ENCODE measurements around the gene FASLG. TPM values are rescaled to one million over a fixed set of nuclear protein-coding genes. Genes with fewer than 3 reads are reported as not detected.
A peak's percentile ranks its signal among the peaks of the same experiment; 100 is the strongest.
"Not testable (repeated sequence)": the region's sequence is repeated elsewhere in the genome, so short reads cannot be mapped to it uniquely, and the experiment has no call there.

FASLG gene
- 1.3 TPM for total RNA-seq
- long read RNA-seq, partial matches to known transcripts: 0 of 4 reads
- long read RNA-seq, other reads (novel, unspliced or antisense): 0 of 4 reads

DNA sequence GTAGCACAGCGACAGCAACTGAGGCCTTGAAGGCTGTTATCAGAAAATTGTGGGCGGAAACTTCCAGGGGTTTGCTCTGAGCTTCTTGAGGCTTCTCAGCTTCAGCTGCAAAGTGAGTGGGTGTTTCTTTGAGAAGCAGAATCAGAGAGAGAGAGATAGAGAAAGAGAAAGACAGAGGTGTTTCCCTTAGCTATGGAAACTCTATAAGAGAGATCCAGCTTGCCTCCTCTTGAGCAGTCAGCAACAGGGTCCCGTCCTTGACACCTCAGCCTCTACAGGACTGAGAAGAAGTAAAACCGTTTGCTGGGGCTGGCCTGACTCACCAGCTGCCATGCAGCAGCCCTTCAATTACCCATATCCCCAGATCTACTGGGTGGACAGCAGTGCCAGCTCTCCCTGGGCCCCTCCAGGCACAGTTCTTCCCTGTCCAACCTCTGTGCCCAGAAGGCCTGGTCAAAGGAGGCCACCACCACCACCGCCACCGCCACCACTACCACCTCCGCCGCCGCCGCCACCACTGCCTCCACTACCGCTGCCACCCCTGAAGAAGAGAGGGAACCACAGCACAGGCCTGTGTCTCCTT is at the start of gene FASLG:
FASLG (plus strand) TSS at position 233 of the 583 bp plus-strand sequence; CDS start at position 332, 99 bp downstream.
- ATAC-seq: peak; percentile 43
- H3K9me3 ChIP-seq: no peaks in the 10 kb centered on the region
- H3K27ac ChIP-seq: peak within 1 kb of the TSS; percentile 25
- intact Hi-C loops (cut with DNase I): no loop called here
- no peaks in the 10 kb centered on the region for H3K36me3 ChIP-seq
- no peaks in the 10 kb centered on the region for H3K4me1 ChIP-seq
- H3K27me3 ChIP-seq: no peaks in the 10 kb centered on the region
- peak within 1 kb of the TSS; percentile 19 for H3K4me3 ChIP-seq
- TF ChIP-seq, protein P1, sequence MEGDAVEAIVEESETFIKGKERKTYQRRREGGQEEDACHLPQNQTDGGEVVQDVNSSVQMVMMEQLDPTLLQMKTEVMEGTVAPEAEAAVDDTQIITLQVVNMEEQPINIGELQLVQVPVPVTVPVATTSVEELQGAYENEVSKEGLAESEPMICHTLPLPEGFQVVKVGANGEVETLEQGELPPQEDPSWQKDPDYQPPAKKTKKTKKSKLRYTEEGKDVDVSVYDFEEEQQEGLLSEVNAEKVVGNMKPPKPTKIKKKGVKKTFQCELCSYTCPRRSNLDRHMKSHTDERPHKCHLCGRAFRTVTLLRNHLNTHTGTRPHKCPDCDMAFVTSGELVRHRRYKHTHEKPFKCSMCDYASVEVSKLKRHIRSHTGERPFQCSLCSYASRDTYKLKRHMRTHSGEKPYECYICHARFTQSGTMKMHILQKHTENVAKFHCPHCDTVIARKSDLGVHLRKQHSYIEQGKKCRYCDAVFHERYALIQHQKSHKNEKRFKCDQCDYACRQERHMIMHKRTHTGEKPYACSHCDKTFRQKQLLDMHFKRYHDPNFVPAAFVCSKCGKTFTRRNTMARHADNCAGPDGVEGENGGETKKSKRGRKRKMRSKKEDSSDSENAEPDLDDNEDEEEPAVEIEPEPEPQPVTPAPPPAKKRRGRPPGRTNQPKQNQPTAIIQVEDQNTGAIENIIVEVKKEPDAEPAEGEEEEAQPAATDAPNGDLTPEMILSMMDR (IDR thresholded peaks at IDR 0.05): no peak
- no peak for DNase-seq

DNA sequence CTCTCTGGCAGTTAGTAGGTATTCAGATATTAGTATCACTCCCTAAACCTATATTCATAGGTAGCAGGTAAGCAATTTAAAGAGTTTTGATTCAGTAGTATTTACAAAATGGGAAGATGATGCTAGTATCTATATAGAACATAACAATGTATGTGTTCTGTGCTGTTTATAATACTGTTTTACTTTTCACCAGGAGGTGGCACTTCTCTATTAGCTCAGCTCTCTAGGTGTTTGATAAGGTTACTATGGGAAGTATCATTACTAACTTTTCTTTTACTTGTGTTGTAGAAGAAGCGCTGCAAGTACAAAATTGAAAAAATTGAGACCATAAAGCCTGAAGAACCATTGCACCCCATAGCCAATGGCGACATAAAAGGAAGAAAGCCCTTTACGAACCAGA is 49.4 kb upstream of the FASLG start:
- no peaks in the 10 kb centered on the region for H3K4me1 ChIP-seq
- H3K4me3 ChIP-seq: no peak overlapping the region
- H3K9me3 ChIP-seq: no peaks in the 10 kb centered on the region
- intact Hi-C loops (cut with DNase I): no loop called here
- TF ChIP-seq, protein P1 (IDR thresholded peaks at IDR 0.05): no peak
- H3K36me3 ChIP-seq: peaks cover 42% of the 10 kb centered on the region
- no peak for DNase-seq
- no peak for ATAC-seq
- H3K27ac ChIP-seq: no peak overlapping the region
- H3K27me3 ChIP-seq: no peaks in the 10 kb centered on the region

- Histone ChIP-seq H3K4me1 (no peaks in the 10 kb centered on the region), H3K27me3 (no peaks in the 10 kb centered on the region), H3K9me3 (no peaks in the 10 kb centered on the region), H3K36me3 (peaks cover 38% of the 10 kb centered on the region), H3K4me3 (no peak overlapping the region), H3K27ac (no peak overlapping the region)
- DNase-seq: no peak
- TF ChIP-seq, protein P1 (IDR thresholded peaks at IDR 0.05): no peak
- intact Hi-C loops (cut with DNase I): no loop called here
- ATAC-seq: no peak
Observed at GRCh38 chr1:172612478-172612877, 46.4 kb upstream of the FASLG start.

DNA sequence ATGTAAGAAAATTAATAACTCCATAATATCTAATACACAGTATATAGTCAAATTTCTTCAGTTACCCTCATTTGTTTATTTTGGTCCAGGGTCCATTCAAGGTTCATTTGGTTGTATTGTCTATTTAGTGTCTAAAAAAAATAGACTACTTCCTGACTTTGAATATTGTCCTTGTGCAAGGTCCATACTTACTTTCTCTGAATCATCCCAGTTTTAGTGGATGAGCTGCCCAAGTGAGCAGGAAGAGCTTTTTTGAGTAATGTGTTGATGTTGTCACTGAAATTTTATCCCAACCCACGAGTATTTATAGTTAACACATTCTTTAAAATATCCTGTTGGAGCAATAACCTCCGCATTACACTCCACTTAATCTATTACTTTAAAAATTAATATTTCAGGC is 45.6 kb upstream of the FASLG start:
- TF ChIP-seq, protein P1 (IDR thresholded peaks at IDR 0.05): no peak
- Histone ChIP-seq H3K27ac (no peak overlapping the region), H3K4me3 (no peak overlapping the region), H3K27me3 (no peaks in the 10 kb centered on the region), H3K4me1 (no peaks in the 10 kb centered on the region), H3K36me3 (peaks cover 37% of the 10 kb centered on the region), H3K9me3 (no peaks in the 10 kb centered on the region)
- DNase-seq (no peak), ATAC-seq (no peak)
- intact Hi-C loops (cut with DNase I): no loop called here

GRCh38 chr1:172616195-172616594 is 42.7 kb upstream of the FASLG start:
- DNase-seq: no peak
- H3K27me3 ChIP-seq: no peaks in the 10 kb centered on the region
- H3K27ac ChIP-seq: no peak overlapping the region
- intact Hi-C loops (cut with DNase I): no loop called here
- H3K9me3 ChIP-seq: peaks cover 6% of the 10 kb centered on the region
- H3K36me3 ChIP-seq: peaks cover 9% of the 10 kb centered on the region
- H3K4me3 ChIP-seq: no peak overlapping the region
- no peaks in the 10 kb centered on the region for H3K4me1 ChIP-seq
- TF ChIP-seq, protein P1 (IDR thresholded peaks at IDR 0.05): no peak
- no peak for ATAC-seq

- ATAC-seq (no peak), DNase-seq (no peak)
- H3K36me3 ChIP-seq: peaks cover 5% of the 10 kb centered on the region
- intact Hi-C loops (cut with DNase I): no loop called here
- no peak overlapping the region for H3K27ac ChIP-seq
- H3K4me3 ChIP-seq: no peak overlapping the region
- TF ChIP-seq, protein P1 (IDR thresholded peaks at IDR 0.05): no peak
- H3K9me3 ChIP-seq: peaks cover 6% of the 10 kb centered on the region
- H3K4me1 ChIP-seq: no peaks in the 10 kb centered on the region
- H3K27me3 ChIP-seq: no peaks in the 10 kb centered on the region
Observed at GRCh38 chr1:172616636-172617035, 42.3 kb upstream of the FASLG start.

- H3K9me3 ChIP-seq; DNase-seq; H3K27me3 ChIP-seq; intact Hi-C loops (cut with DNase I); H3K36me3 ChIP-seq; ATAC-seq; H3K27ac ChIP-seq; H3K4me3 ChIP-seq; H3K4me1 ChIP-seq: not testable (repeated sequence)
Observed at GRCh38 chr1:172620603-172621002, 38.3 kb upstream of the FASLG start.

Data from upper lobe of right lung (tissue), 1 donor.